Activated T-cell treated with anti-CD3 and anti-CD28 coated beads for 4 hours (primary cell): Measurements from ENCODE around the gene SNRNP48.

Experiments used
- DNase-seq: peaks from one replicate; pipeline ENCODE4 v3.0.0-alpha.2; 2020

The SNRNP48 gene

GRCh38 chr6:7559651-7560385 lies 30.2 kb upstream of the SNRNP48 start:
- DNase-seq = no peak

GRCh38 chr6:7561153-7561964 lies 28.6 kb upstream of the SNRNP48 start:
- no peak for DNase-seq

GRCh38 chr6:7562769-7563168 lies 27.2 kb upstream of the SNRNP48 start:
- no peak for DNase-seq

GRCh38 chr6:7566107-7566506 lies 23.9 kb upstream of the SNRNP48 start:
- no peak for DNase-seq

- DNase-seq = no peak
Observed at GRCh38 chr6:7566617-7567173, 23.3 kb upstream of the SNRNP48 start.

- no peak for DNase-seq
Observed at GRCh38 chr6:7568021-7568420, 22.0 kb upstream of the SNRNP48 start.

- DNase-seq = no peak
Observed at GRCh38 chr6:7569082-7569481, 20.9 kb upstream of the SNRNP48 start.

GRCh38 chr6:7572213-7572943 lies 17.6 kb upstream of the SNRNP48 start:
- no peak for DNase-seq

GRCh38 chr6:7574500-7574899 lies 15.5 kb upstream of the SNRNP48 start:
- no peak for DNase-seq

- DNase-seq = no peak
Observed at GRCh38 chr6:7578516-7578915, 11.5 kb upstream of the SNRNP48 start.

GRCh38 chr6:7578931-7579330 lies 11.1 kb upstream of the SNRNP48 start:
- no peak for DNase-seq

GRCh38 chr6:7579851-7580250 lies 10.1 kb upstream of the SNRNP48 start:
- no peak for DNase-seq

GRCh38 chr6:7580537-7580926 lies 9.5 kb upstream of the SNRNP48 start:
- no peak for DNase-seq

GRCh38 chr6:7580927-7581618 lies 8.9 kb upstream of the SNRNP48 start:
- DNase-seq = no peak

- no peak for DNase-seq
Observed at GRCh38 chr6:7585287-7585930, 4.6 kb upstream of the SNRNP48 start.

- DNase-seq = no peak
Observed at GRCh38 chr6:7587631-7588100, 2.3 kb upstream of the SNRNP48 start.

GRCh38 chr6:7588506-7588905 lies 1.5 kb upstream of the SNRNP48 start:
- DNase-seq = no peak

GRCh38 chr6:7589221-7589620 lies 777 bp upstream of the SNRNP48 start:
- DNase-seq = no peak

- no peak for DNase-seq
Observed at GRCh38 chr6:7590918-7591302, 912 bp downstream of the SNRNP48 start.

GRCh38 chr6:7591770-7592169 lies 1.8 kb downstream of the SNRNP48 start:
- no peak for DNase-seq

- no peak for DNase-seq
Observed at GRCh38 chr6:7593229-7593628, 3.2 kb downstream of the SNRNP48 start.

GRCh38 chr6:7594579-7595125 lies 4.7 kb downstream of the SNRNP48 start:
- no peak for DNase-seq
